Ectodermal cell (in vitro differentiated cells): ENCODE results near the gene AGAP3.
A peak's percentile ranks its signal among the peaks of the same experiment; 100 is the strongest.

Experiments
- H3K27ac ChIP-seq: 2 replicates; pipeline ENCODE4 v1.7.0; 2013; ENCODE audit warnings: mild to moderate bottlenecking, low read depth, low read length; ENCODE audit not compliant: insufficient read depth, poor library complexity, severe bottlenecking
- H3K27me3 ChIP-seq: 2 replicates; pipeline ENCODE4 v1.7.0; 2013; ENCODE audit warnings: mild to moderate bottlenecking, low read length; ENCODE audit not compliant: insufficient read depth, control insufficient read depth, poor library complexity, severe bottlenecking
- H3K36me3 ChIP-seq: one replicate; pipeline ENCODE4 v1.7.0; 2013; ENCODE audit warnings: low read length; ENCODE audit not compliant: control insufficient read depth, insufficient read depth
- H3K4me1 ChIP-seq: one replicate; pipeline ENCODE4 v1.7.0; 2013; ENCODE audit warnings: low read length; ENCODE audit not compliant: control insufficient read depth, insufficient read depth
- H3K4me3 ChIP-seq: 2 replicates; pipeline ENCODE4 v1.7.0; 2013; ENCODE audit warnings: low read depth, low read length, control low read depth; ENCODE audit not compliant: insufficient read depth
- H3K9me3 ChIP-seq: 2 replicates; pipeline ENCODE4 v1.7.0; 2013; ENCODE audit warnings: mild to moderate bottlenecking, low read length, moderate library complexity; ENCODE audit not compliant: control insufficient read depth
- WGBS, 2 experiments: methylation state at CpG; one replicate each; pipeline ENCODE4 v1.1.7; 2013; ENCODE audit warnings: missing lambda C conversion rate in 2 of 2; 5-methylcytosine and 5-hydroxymethylcytosine counted together

Gene AGAP3

DNA sequence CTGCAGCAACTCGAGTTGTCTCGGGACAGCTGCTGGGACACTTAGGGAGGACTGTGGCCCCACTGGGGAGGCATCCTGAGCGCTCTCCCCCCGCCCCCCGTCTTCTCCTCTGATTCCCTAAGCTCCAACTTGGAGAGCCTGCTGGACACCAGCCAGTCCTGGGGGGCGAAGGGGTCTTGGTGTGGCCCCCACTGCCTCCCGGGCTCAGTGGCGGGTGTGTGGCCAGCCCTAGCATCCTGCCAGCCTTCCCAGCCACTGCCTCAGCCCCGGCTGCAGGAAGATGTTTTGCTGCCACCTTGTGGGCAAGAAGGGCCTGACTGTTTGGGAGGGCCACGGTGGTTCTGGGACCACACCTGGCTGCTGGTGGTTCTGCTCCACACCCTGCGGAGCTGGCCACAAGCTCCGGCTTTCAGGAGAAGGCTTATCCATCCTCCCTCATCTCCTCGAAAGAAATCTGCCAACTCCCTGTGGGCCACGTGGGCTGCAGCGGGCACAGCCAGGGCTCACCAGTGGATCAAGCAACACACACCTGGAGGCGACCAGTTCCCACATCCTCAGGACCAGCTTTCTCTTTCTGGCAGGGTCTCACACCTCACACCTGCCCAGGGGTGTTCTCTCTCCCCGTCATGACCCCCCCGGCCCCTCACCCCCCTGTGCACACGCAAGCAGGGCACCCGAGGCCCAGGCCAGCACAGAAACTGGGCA is 24.8 kb downstream of the AGAP3 start:
- Histone ChIP-seq H3K27ac (no peak overlapping the region), H3K4me3 (no peak overlapping the region), H3K36me3 (no peaks in the 10 kb centered on the region), H3K4me1 (peaks cover 15% of the 10 kb centered on the region), H3K9me3 (no peaks in the 10 kb centered on the region), H3K27me3 (peaks cover 15% of the 10 kb centered on the region)
- 44 to 45% methylated on average over 20 of the region's 20 CpGs for WGBS, 2 experiments

DNA sequence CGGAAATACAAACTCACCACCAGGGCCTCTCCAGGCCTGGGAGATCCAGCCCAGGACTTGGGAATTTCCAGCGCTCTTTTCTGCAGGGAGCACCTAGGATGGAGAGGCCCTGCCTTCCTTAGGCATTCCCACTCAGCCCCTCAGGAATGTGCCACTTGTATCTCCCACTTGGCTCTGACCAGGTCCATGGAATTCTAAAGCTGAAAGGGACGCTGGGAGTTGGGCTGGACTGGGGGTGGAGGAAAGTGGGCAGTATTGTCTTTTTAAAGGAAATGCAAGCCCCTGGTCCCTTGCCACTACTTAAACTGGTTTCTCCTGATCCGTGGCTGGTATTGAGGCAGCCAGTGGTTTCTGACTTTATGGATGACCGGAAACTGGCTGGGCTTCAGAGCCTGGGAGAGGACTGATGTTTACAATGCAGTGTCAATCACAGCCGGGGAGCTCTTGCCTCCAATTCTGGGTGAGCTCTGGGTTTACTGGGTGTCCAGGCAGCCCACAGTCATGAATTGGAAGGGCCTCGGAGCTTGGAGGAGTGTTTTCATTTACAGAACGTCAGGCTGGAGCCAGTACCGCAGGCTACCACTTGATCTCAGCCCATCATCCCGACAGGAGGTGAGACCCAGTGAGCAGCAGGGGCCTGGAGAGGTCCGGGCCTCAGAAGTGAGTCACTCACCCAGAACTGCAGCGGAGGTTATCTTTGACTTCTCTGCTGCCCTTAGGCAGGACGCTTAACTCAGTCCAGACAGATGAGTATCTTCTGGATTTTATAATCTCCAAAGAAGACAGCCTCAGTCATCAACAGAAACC is 27.3 kb downstream of the AGAP3 start:
- H3K36me3 ChIP-seq: peaks cover 8% of the 10 kb centered on the region
- H3K9me3 ChIP-seq: no peaks in the 10 kb centered on the region
- WGBS, 2 experiments: 28 to 33% methylated on average over 13 of the region's 13 CpGs
- peak overlapping the region; percentile 63 for H3K27ac ChIP-seq
- peak overlapping the region; percentile 35 for H3K4me3 ChIP-seq
- H3K27me3 ChIP-seq: peaks cover 17% of the 10 kb centered on the region
- H3K4me1 ChIP-seq: peaks cover 18% of the 10 kb centered on the region

DNA sequence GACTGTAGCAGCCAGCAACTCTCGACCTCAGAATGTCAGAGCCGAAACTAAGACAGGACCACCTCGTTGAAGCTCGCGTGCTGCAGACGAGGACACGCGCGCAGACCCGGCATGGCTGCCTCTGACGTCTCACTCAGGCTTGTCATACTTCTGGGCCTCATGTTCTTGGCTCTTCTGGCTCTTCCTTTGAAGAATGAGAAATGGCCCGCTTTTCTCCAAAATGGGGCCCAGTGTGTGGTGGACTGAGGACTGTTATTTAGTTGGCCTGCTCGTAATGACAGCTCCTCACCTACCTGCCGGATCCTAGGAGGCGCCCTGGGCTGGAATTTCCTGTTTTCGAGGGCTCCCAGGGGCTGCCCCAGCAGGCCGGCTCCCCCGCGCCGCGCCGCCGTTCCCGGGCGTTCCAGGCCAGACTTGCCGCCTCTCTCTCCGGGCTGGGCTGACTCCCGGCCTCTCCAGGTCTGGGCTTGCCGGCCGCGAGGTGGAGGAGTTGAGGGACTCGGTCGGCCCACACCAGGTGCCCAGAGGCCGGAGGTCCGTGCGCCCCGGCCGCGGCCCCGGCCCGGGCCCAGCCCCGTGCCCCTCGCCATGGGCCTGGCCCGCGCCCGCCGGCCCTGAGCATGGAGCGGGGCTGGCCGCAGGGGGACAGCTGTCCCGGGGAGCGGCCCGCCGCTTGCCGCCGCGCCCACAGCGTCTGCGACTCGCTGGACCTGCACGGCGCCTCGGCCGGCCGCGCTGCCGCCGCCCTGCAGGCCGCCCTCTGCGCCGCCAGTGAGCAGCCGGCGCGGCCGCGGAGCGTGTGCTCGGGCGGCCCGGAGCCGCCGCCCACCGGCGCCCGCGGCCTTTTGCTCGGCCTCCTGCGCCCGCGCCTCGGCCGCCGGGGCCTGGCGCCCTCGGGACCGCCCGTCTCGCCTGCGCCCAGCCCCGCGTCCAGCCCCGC is 28.1 kb downstream of the AGAP3 start:
- Histone ChIP-seq H3K4me3 (peak overlapping the region; percentile 35), H3K36me3 (peaks cover 8% of the 10 kb centered on the region), H3K4me1 (peaks cover 18% of the 10 kb centered on the region), H3K27ac (no peak overlapping the region), H3K27me3 (peaks cover 17% of the 10 kb centered on the region), H3K9me3 (no peaks in the 10 kb centered on the region)
- 8 to 9% methylated on average over 101 of the region's 101 CpGs for WGBS, 2 experiments

DNA sequence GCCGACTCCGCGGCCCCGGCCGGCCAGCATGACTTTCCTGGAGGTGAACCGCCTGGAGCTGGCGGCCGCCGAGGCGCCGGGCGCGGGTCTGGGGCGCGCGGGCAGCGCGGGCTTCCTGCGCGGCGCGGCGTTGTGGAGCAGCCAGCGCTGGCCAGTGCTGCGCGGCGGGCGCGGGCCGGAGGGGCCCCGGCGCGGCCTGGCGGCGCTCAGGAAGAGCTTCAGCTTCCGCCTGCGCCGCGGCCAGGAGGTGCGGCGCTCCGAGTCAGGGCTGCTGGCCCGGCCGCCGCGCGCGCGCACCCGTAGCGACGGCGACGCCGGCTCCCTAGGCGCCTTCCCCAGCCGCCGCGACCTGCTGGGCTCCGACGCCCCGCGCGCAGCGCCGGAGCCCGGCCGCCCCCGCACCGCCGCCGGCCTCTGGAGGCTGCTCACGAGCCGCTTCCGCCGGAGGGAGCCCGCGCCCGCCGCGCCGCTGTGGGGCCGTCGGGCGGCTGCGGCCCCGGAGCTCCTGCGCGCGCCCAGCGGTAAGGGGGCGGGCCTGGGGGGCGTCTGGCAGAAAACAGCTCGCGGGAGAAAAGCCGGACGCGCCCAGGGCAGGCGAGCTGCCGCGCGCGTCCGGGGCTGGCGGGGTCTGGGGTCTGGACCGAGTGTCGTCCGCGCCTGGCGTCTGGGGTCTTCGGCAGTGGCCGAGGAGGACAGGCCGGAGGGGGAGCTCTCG is 29.0 kb downstream of the AGAP3 start:
- Histone ChIP-seq H3K27me3 (peaks cover 17% of the 10 kb centered on the region), H3K9me3 (no peaks in the 10 kb centered on the region), H3K27ac (no peak overlapping the region), H3K4me1 (peaks cover 18% of the 10 kb centered on the region), H3K36me3 (peaks cover 17% of the 10 kb centered on the region), H3K4me3 (peak overlapping the region; percentile 37)
- WGBS, 2 experiments: 1 to 2% methylated on average over 114 of the region's 114 CpGs

DNA sequence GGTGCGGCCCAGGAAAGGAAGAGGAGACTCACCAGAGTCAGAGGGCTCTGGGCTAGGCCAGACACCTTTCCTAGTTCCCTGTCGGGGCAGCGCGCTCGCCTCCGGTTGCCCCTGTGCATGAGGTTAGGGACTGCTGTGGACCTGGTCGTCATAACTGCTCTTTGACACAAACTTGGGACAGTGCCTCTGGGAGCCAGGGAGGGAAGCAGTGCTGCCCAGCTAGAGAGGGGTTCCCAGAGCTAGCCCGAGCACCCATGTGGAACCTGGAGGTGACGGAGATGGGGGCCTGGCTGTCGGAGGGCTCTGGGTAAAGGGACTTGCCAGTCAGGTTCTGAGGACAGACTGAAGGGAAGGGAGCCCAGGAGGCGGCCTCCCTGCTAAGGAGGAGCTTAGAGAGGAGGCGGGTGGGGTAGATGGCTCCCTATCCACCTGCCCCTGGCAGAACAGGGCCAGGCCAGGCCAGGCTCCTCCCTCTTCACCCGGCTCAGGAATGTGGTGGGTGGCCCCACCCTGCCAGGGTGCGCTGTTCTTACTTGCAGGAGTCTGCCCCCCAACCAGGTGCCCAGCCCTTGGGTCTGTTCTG is 29.7 kb downstream of the AGAP3 start:
- H3K27me3 ChIP-seq: peaks cover 17% of the 10 kb centered on the region
- H3K36me3 ChIP-seq: peaks cover 18% of the 10 kb centered on the region
- WGBS, 2 experiments: 60 to 64% methylated on average over 14 of the region's 14 CpGs
- H3K4me3 ChIP-seq: peak overlapping the region; percentile 37
- H3K4me1 ChIP-seq: peaks cover 18% of the 10 kb centered on the region
- no peaks in the 10 kb centered on the region for H3K9me3 ChIP-seq
- no peak overlapping the region for H3K27ac ChIP-seq

DNA sequence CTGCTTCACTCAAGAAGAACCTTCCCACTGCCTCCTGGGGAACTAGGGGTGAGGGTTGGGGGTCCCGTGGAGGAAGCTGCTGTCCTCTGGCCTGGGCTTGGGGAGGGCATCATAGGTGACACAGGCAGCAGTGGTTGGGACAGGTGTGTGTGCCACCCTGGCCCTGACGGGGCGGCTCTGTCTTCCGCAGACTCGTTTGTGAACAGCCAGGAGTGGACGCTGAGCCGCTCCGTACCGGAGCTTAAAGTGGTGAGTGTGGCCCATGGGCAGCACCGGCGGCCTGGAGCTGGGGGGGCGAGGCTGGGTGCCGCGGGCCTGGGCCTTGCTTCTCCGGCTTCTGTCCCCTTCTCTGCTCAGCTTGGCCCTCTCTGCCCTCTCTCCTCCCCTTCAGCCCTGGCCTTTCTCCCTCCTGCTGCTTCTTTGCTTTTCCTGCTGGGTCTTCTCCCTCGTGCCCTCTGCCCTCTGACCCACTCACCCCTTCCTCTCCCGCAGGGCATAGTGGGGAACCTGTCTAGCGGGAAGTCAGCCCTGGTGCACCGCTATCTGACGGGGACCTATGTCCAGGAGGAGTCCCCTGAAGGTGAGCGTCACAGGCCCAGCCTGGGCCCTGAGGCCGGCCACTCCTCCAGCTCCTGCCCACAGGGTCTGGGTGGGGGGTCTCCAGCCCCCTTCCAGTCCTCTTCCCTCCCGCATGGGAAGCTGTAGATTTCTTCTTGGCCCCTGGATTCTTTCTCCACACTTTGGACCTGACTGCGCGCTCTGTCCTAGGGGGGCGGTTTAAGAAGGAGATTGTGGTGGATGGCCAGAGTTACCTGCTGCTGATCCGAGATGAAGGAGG is 30.5 kb downstream of the AGAP3 start:
- Histone ChIP-seq H3K4me1 (peaks cover 18% of the 10 kb centered on the region), H3K27me3 (peaks cover 17% of the 10 kb centered on the region), H3K36me3 (peaks cover 18% of the 10 kb centered on the region), H3K9me3 (no peaks in the 10 kb centered on the region), H3K4me3 (no peak overlapping the region), H3K27ac (no peak overlapping the region)
- 92 to 93% methylated on average over 27 of the region's 27 CpGs for WGBS, 2 experiments

DNA sequence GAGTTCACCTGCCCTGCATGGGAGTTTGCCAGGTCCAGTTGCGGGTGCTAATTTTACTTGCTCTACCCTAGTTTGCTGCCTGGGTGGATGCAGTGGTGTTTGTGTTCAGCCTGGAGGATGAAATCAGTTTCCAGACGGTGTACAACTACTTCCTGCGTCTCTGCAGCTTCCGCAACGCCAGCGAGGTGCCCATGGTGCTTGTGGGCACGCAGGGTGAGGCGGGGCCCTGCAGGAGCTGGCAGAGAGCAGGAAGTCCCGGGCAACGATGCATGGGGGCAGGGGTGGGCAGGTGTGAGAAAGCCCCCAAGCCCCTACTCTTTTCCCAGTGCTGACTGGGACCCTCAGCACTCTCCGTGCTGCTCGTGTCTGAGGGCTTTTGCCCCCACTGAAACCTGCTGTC is 31.3 kb downstream of the AGAP3 start:
- 93 to 97% methylated on average over 12 of the region's 12 CpGs for WGBS, 2 experiments
- no peak overlapping the region for H3K27ac ChIP-seq
- no peaks in the 10 kb centered on the region for H3K9me3 ChIP-seq
- peaks cover 17% of the 10 kb centered on the region for H3K27me3 ChIP-seq
- no peak overlapping the region for H3K4me3 ChIP-seq
- peaks cover 18% of the 10 kb centered on the region for H3K36me3 ChIP-seq
- H3K4me1 ChIP-seq: peaks cover 18% of the 10 kb centered on the region

DNA sequence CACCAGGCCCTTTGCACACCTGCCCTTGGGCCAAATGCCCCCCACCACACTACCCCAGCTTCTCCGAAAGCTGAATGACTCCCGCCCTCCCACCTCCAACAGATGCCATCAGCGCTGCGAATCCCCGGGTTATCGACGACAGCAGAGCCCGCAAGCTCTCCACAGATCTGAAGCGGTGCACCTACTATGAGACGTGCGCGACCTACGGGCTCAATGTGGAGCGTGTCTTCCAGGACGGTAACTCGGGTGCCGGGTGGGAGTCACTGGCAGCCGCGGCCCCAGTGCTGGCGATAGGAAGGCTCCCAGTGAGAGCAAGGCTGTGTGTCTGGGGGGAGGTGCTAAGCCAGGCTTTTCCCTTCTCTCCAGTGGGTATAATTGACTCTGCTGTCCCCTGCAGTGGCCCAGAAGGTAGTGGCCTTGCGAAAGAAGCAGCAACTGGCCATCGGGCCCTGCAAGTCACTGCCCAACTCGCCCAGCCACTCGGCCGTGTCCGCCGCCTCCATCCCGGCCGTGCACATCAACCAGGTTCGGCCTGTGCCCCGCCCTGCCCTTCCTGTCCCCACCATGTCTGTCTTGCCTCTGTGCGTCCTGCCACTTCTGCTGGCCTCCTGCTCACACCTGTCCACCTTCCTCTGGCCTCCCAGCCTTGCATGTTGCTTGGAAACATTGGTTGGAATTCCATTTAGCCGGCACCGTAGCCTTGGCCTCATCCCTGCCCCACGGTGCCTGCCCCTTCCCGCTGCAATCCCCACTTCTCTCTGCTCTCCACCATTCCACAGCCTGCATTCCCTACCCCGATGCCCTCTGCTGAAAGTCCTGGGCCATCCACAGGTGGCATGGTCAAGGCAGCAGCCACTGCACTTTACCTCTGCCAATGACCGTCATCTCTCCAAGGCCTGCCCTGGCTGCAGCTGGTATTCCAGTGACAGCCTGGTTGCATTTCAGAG is 32.1 kb downstream of the AGAP3 start:
- no peaks in the 10 kb centered on the region for H3K9me3 ChIP-seq
- peaks cover 18% of the 10 kb centered on the region for H3K36me3 ChIP-seq
- no peak overlapping the region for H3K27ac ChIP-seq
- peaks cover 18% of the 10 kb centered on the region for H3K4me1 ChIP-seq
- H3K4me3 ChIP-seq: no peak overlapping the region
- WGBS, 2 experiments: 95% methylated on average over 38 of the region's 38 CpGs
- H3K27me3 ChIP-seq: peaks cover 17% of the 10 kb centered on the region
